Sigmoid colon (tissue), 7 donors: Measurements from ENCODE around the gene SREK1. TPM values are rescaled to one million over a fixed set of nuclear protein-coding genes. Genes with fewer than 3 reads are reported as not detected.

Source experiments
- DNase-seq: peaks from one replicate; pipeline ENCODE4 v3.0.0-alpha.2; 2019
- H3K27ac ChIP-seq, 4 donors: fragments of 200-600 bp; sonication (generic); one replicate each; pipeline ENCODE4 v1.5.1; 2016 to 2019; ENCODE audit warnings: mild to moderate bottlenecking in 1 of 4
- H3K27me3 ChIP-seq, 3 donors: fragments of 200-600 bp; sonication (generic); one replicate each; pipeline ENCODE4 v1.5.1; 2019; ENCODE audit warnings: mild to moderate bottlenecking in 1 of 3
- H3K36me3 ChIP-seq, 4 donors: fragments of 200-600 bp; sonication (generic); one replicate each; pipeline ENCODE4 v1.5.1; 2016 to 2019
- H3K4me1 ChIP-seq, 4 donors: fragments of 200-600 bp; sonication (generic); one replicate each; pipeline ENCODE4 v1.5.1; 2017 to 2019
- H3K4me3 ChIP-seq, 4 donors: fragments of 200-600 bp; sonication (generic); one replicate each; pipeline ENCODE4 v1.5.1; 2017 to 2019; ENCODE audit warnings: mild to moderate bottlenecking in 2 of 4, moderate library complexity in 1 of 4
- H3K9me3 ChIP-seq, 4 donors: fragments of 200-600 bp in 3 of 4; sonication (generic) in 3 of 4; one replicate each; pipeline versions ENCODE4 v1.5.1 to v1.6.1; 2013 to 2019
- CTCF ChIP-seq, 4 experiments: fragments of 450-650 bp in 3 of 4; fragments of 200-600 bp in 1 of 4; IDR thresholded peaks; one replicate each; pipeline ENCODE4 v1.5.1; 2016 to 2019; ENCODE audit warnings: antibody characterized with exemption in 4 of 4, mild to moderate bottlenecking in 3 of 4, moderate library complexity in 2 of 4
- EP300 ChIP-seq, 4 donors: sonication (generic); formaldehyde crosslinking; IDR thresholded peaks; one replicate each; pipeline ENCODE4 v1.6.1; 2017; ENCODE audit warnings: antibody characterized with exemption in 4 of 4
- POLR2A ChIP-seq, 2 donors: fragments of 450-650 bp; IDR thresholded peaks; one replicate each; pipeline ENCODE4 v1.6.1; 2016; ENCODE audit warnings: antibody characterized with exemption in 2 of 2, mild to moderate bottlenecking in 2 of 2, moderate library complexity in 2 of 2
- POLR2AphosphoS5 ChIP-seq, 4 donors: sonication (generic); formaldehyde crosslinking; IDR thresholded peaks; one replicate each; pipeline ENCODE4 v1.6.1; 2017; ENCODE audit warnings: antibody characterized with exemption in 4 of 4
- WGBS, 2 donors: extraction: QIAGEN DNeasy Blood & Tissue Kit; methylation state at CpG; one replicate each; pipeline ENCODE4 v1.1.7; 2013; 5-methylcytosine and 5-hydroxymethylcytosine counted together
- intact Hi-C: fragments of 100-400 bp; cut with DNase I; formaldehyde crosslinking; loops from one replicate; pipeline ENCODE4 v1.15.1; 2023
- polyA plus RNA-seq, 3 donors: library from polyadenylated mRNA; stranded (reverse); fragments of 200-250 nt; gene quantifications; one replicate each; pipeline ENCODE4 v1.2.3, GENCODE V29; 2013
- total RNA-seq, 4 donors: library from RNA; depleted of rRNA; stranded (reverse); fragments of >200 nt; gene quantifications; one replicate each; pipeline ENCODE4 v1.1.0, GENCODE V29; 2016
- donor health status: healthy with polysubstance abuse.
- donor health status: Bipolar disorder and iron deficiency.
- donor health status: healthy.

The SREK1 gene
- total and polyA plus RNA-seq, 7 donors, result 9.0 to 127 (median 63.5) TPM

- DNase-seq, result no peak
- Histone ChIP-seq H3K9me3 (no peaks in the 10 kb centered on the region), H3K27ac (no peak overlapping the region), H3K27me3 (no peaks in the 10 kb centered on the region), H3K4me1 (peaks cover 0 to 19% (median 4%) of the 10 kb centered on the region in 4 donors), H3K36me3 (peaks cover 0 to 70% (median 13%) of the 10 kb centered on the region in 4 donors), H3K4me3 (no peak overlapping the region)
- WGBS, 2 donors, result 84 to 91% methylated on average over 1 of the region's 1 CpG
- intact Hi-C loops, result loop anchor here (10.0 kb wide), 1 partner anchor 596 kb away; no protein-coding TSS in a partner anchor
- TF ChIP-seq POLR2A (IDR thresholded peaks at IDR 0.05) (no peak), POLR2AphosphoS5 (IDR thresholded peaks at IDR 0.05) (no peak), EP300 (IDR thresholded peaks at IDR 0.05) (no peak), CTCF (IDR thresholded peaks at IDR 0.05) (no peak)
Measured at GRCh38 chr5:66178799-66179198, 34.7 kb downstream of the SREK1 start.

- 83 to 92% methylated on average over 1 of the region's 1 CpG for WGBS, 2 donors
- Histone ChIP-seq H3K27me3 (no peaks in the 10 kb centered on the region), H3K4me3 (no peak overlapping the region), H3K9me3 (no peaks in the 10 kb centered on the region), H3K27ac (no peak overlapping the region), H3K4me1 (peaks cover 0 to 19% (median 4%) of the 10 kb centered on the region in 4 donors), H3K36me3 (peaks cover 0 to 71% (median 13%) of the 10 kb centered on the region in 4 donors)
- TF ChIP-seq EP300 (IDR thresholded peaks at IDR 0.05), result no peak
- TF ChIP-seq POLR2A (IDR thresholded peaks at IDR 0.05), result no peak
- DNase-seq, result no peak
- intact Hi-C loops, result loop anchor here (10.0 kb wide), 1 partner anchor 595 kb away; no protein-coding TSS in a partner anchor
Measured at GRCh38 chr5:66179297-66180051, 35.4 kb downstream of the SREK1 start.

GRCh38 chr5:66180282-66181155 lies 36.4 kb downstream of the SREK1 start:
- Histone ChIP-seq H3K36me3 (peaks cover 0 to 67% (median 8%) of the 10 kb centered on the region in 4 donors), H3K4me1 (peaks cover 0 to 19% (median 4%) of the 10 kb centered on the region in 4 donors), H3K27me3 (no peaks in the 10 kb centered on the region), H3K4me3 (no peak overlapping the region), H3K27ac (no peak overlapping the region), H3K9me3 (no peaks in the 10 kb centered on the region)
- 89 to 90% methylated on average over 3 of the region's 3 CpGs for WGBS, 2 donors
- intact Hi-C loops, result no loop called here
- TF ChIP-seq POLR2A (IDR thresholded peaks at IDR 0.05) (no peak), CTCF (IDR thresholded peaks at IDR 0.05) (no peak), POLR2AphosphoS5 (IDR thresholded peaks at IDR 0.05) (no peak), EP300 (IDR thresholded peaks at IDR 0.05) (no peak)
- no peak for DNase-seq

GRCh38 chr5:66186108-66186507 lies 42.0 kb downstream of the SREK1 start:
- Histone ChIP-seq H3K9me3 (no peaks in the 10 kb centered on the region), H3K27ac (no peak overlapping the region), H3K4me3 (no peak overlapping the region), H3K4me1 (peaks cover 0 to 11% (median 2%) of the 10 kb centered on the region in 4 donors), H3K36me3 (peaks cover 0 to 15% (median 1%) of the 10 kb centered on the region in 4 donors), H3K27me3 (no peaks in the 10 kb centered on the region)
- 88 to 93% methylated on average over 3 of the region's 3 CpGs for whole genome bisulfite sequencing, 2 donors
- intact Hi-C loops, result no loop called here
- TF ChIP-seq POLR2AphosphoS5 (IDR thresholded peaks at IDR 0.05) (no peak), CTCF (IDR thresholded peaks at IDR 0.05) (no peak), POLR2A (IDR thresholded peaks at IDR 0.05) (no peak), EP300 (IDR thresholded peaks at IDR 0.05) (no peak)
- DNase-seq, result no peak

GRCh38 chr5:66193419-66193818 lies 49.3 kb downstream of the SREK1 start:
- Histone ChIP-seq H3K9me3 (no peaks in the 10 kb centered on the region), H3K27me3 (no peaks in the 10 kb centered on the region), H3K4me3 (no peak overlapping the region), H3K36me3 (no peaks in the 10 kb centered on the region), H3K4me1 (no peaks in the 10 kb centered on the region), H3K27ac (no peak overlapping the region)
- intact Hi-C loops, result no loop called here
- DNase-seq, result no peak
- TF ChIP-seq POLR2A (IDR thresholded peaks at IDR 0.05) (no peak), CTCF (IDR thresholded peaks at IDR 0.05) (no peak)
